GM21367 (cell line): ENCODE measurements around the gene SVOPL.

ENCODE experiments used
- ATAC-seq: cut with Tn5 transposase; IDR thresholded peaks from one replicate; pipeline ENCODE4 v1.9.1; 2021; ENCODE audit not compliant: unreplicated experiment

Gene SVOPL

GRCh38 chr7:138565451-138566114 is 135.6 kb downstream of the SVOPL start:
- ATAC-seq: no peak

GRCh38 chr7:138565071-138565450 is 136.1 kb downstream of the SVOPL start:
- no peak for ATAC-seq

GRCh38 chr7:138564365-138564764 is 136.8 kb downstream of the SVOPL start:
- no peak for ATAC-seq

- ATAC-seq: no peak
Measured at GRCh38 chr7:138563808-138564207, 137.4 kb downstream of the SVOPL start.

GRCh38 chr7:138559448-138559847 is 141.7 kb downstream of the SVOPL start:
- ATAC-seq: no peak

GRCh38 chr7:138556771-138557484 is 144.2 kb downstream of the SVOPL start:
- no peak for ATAC-seq

GRCh38 chr7:138555684-138556083 is 145.5 kb downstream of the SVOPL start:
- no peak for ATAC-seq

GRCh38 chr7:138554674-138555073 is 146.5 kb downstream of the SVOPL start:
- no peak for ATAC-seq

GRCh38 chr7:138553805-138554204 is 147.4 kb downstream of the SVOPL start:
- ATAC-seq: no peak

GRCh38 chr7:138551102-138551501 is 150.1 kb downstream of the SVOPL start:
- ATAC-seq: no peak

- ATAC-seq: no peak
Measured at GRCh38 chr7:138550337-138550736, 150.8 kb downstream of the SVOPL start.

- no peak for ATAC-seq
Measured at GRCh38 chr7:138549082-138549481, 152.1 kb downstream of the SVOPL start.

GRCh38 chr7:138546829-138547228 is 154.3 kb downstream of the SVOPL start:
- no peak for ATAC-seq

- ATAC-seq: no peak
Measured at GRCh38 chr7:138546064-138546619, 155.0 kb downstream of the SVOPL start.

GRCh38 chr7:138545123-138545522 is 156.0 kb downstream of the SVOPL start:
- ATAC-seq: no peak
